GM18505 (cell line): Measurements from ENCODE around the gene HYI.

Experiments
- ATAC-seq: cut with Tn5 transposase; IDR thresholded peaks from one replicate; pipeline ENCODE4 v1.9.1; 2021; ENCODE audit not compliant: unreplicated experiment
- POLR2A ChIP-seq: IDR thresholded peaks from 4 replicates; pipeline ENCODE4 v1.6.1; 2011; ENCODE audit warnings: borderline replicate concordance; ENCODE audit not compliant: insufficient read depth, insufficient read length; ENCODE audit errors: extremely low read depth

Gene HYI

GRCh38 chr1:43454270-43455011 is 710 bp upstream of the HYI start:
- no peak for ATAC-seq
- TF ChIP-seq POLR2A = peak; percentile 43

GRCh38 chr1:43452789-43453441 is 816 bp downstream of the HYI start:
- ATAC-seq = no peak

GRCh38 chr1:43451701-43452532 is 1.8 kb downstream of the HYI start:
- TF ChIP-seq POLR2A = no peak

More at GRCh38 chr1:43452789-43453441, 816 bp downstream of the HYI start:
- no peak for TF ChIP-seq POLR2A

GRCh38 chr1:43451157-43451591 is 2.6 kb downstream of the HYI start:
- no peak for TF ChIP-seq POLR2A
- no peak for ATAC-seq

More at GRCh38 chr1:43451701-43452532, 1.8 kb downstream of the HYI start:
- ATAC-seq = no peak

- TF ChIP-seq POLR2A = no peak
- ATAC-seq = no peak
These were observed 3.3 kb downstream of the HYI start for GRCh38 chr1:43450251-43450941.

DNA sequence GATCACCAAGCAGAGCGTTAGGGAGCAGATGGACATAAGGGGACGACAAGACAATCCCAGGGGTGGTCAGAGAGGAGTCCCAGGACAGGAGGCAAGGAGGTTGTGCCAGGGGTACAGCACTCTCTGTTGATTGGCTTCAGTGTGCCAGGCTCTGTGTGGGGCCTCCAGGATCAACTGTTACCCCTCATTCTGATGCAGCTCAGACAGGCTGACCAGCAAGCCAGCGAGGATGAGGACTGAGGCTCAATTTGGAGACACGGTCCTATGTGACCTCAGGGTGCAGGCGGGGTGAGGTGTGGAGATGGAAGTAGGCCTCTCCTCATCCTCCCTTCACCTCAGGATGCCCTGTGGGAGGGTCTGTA is 4.0 kb downstream of the HYI start:
- no peak for TF ChIP-seq POLR2A
- ATAC-seq = no peak

DNA sequence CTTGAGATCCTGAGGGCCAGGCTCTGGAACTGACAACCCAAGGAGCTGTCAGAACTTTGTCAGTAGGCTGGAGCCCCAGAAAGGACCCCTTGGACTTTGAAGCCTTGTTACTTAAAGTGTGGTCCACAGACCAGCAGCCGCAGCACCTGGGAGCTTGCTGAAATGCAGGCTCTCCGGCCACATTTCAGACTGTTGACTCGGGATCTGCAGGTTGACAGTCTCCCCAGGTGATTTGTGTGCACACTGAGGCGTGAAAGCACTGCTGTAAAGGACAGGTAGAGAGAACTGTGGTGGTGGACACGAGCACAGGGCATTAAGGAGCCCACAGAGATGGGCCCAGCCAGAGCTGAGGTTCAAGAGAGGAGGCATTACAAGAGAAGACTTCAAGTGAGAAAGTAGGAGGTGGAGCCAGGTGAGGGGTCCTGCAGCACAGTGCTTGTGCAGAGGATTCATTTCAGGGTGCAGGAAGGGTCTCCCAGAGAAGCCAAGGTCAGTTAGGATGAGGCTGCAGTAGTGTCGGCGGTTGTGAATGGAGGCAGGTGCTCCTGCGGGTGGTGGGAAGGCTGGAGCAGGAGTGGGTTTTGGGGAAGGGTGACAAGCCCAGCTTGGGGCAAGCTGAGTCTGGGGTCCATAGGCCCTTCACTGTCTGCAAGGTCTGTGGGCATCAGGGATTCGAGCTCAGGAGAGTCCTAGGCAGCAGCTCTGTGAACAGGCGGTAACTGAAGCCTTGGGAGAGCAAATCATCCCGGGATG is 4.6 kb downstream of the HYI start:
- no peak for TF ChIP-seq POLR2A
- ATAC-seq = no peak

DNA sequence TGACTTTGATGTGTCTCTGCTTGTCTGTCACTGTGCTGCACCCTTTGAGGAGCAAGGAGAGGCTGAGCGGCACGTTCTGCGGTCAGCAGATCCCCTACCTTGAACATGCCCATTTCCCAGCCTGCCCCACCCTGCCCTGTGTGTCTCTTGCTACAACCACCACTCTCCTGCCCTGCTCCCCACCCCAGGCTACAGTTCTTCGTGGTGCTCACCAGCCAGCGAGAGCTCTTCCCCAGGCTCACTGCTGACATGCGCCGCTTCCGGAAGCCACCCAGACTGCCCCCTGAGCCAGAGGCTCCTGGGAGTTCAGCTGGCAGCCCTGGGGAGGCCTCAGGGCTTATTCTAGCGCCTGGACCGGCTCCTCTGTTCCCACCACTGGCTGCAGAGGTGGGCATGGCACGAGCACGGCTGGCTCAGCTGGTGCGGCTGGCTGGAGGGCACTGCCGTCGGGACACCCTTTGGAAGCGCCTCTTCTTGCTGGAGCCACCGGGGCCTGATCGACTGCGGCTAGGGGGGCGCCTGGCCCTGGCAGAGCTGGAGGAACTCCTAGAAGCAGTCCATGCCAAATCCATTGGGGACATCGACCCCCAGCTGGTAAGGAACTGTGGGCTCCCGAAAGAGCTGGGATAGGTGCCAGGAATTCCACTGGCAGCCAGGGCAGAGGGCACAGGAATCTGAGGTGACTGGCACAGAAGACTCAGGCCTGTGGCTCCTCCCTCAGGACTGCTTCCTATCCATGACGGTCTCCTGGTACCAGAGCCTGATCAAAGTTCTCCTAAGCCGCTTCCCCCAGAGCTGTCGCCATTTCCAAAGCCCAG is 5.6 kb downstream of the HYI start:
- ATAC-seq = no peak
- no peak for TF ChIP-seq POLR2A

DNA sequence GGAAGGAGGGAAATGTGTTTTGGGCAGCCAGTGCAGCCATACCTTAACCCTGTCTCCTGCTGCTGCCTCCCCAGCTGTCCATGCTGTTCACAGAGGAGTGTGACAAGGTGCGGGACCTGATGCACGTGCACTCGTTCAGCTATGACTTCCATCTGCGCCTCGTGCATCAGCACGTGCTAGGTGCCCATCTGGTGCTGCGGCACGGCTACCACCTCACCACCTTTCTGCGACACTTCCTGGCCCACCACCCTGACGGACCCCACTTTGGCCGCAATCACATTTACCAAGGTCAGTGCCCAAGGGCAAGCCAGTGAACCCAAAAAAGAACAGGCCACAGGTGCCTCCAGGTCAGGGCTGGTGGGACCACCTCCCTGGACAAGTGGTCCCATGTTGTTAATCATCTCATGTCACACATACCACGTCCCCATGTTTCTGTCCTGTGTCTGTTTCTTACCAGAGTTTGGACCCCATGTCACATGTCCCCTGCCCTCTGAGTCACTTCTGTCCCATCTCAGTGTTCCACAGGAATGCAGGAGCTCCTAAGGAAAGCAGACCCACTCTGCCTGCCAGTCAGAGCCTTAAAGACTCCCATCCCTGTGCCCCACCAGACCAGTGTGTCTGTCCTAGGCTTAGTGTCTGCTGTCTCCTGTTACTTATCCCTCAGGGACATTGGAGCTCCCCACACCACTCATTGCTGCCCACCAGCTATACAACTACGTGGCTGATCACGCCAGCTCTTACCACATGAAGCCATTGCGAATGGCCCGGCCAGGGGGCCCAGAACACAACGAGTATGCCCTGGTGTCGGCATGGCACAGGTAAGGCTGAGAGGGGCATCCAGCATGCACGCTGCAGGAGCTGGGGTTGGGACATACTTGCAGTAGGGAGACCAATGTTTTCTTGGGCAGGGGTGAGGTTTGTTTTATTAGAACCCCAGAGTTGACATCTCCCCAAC is 6.6 kb downstream of the HYI start:
- no peak for ATAC-seq
- no peak for TF ChIP-seq POLR2A

GRCh38 chr1:43446388-43446740 is 7.4 kb downstream of the HYI start:
- no peak for ATAC-seq
- no peak for TF ChIP-seq POLR2A
